Motor neuron (in vitro differentiated cells): ENCODE results near the gene RPH3AL. TPM values are rescaled to one million over a fixed set of nuclear protein-coding genes. Genes with fewer than 3 reads are reported as not detected.
"Not testable (repeated sequence)": the region's sequence is repeated elsewhere in the genome, so short reads cannot be mapped to it uniquely, and the experiment has no call there.

Experiments
- ATAC-seq, 8 experiments: fragments of 200-7000 bp; cut with Tn5 transposase; replicated peaks in 6 of 8; 2 replicates each; pipeline ENCODE4 v1.8.0; 2021; ENCODE audit warnings: mild to moderate bottlenecking in 8 of 8, moderate library complexity in 8 of 8
- H3K27ac ChIP-seq, 2 donors: fragments of 250-450 bp; sonication (Bioruptor Pico); 2 replicates each; pipeline ENCODE4 v1.9.0; 2021; ENCODE audit warnings: antibody characterized with exemption in 2 of 2, mild to moderate bottlenecking in 2 of 2, moderate library complexity in 1 of 2
- H3K4me1 ChIP-seq, 2 donors: fragments of 250-450 bp; sonication (Bioruptor Pico); replicated peaks in 1 of 2; 2 replicates each; pipeline ENCODE4 v1.6.1; 2021; ENCODE audit warnings: antibody characterized with exemption in 2 of 2, mild to moderate bottlenecking in 2 of 2, moderate library complexity in 1 of 2
- H3K4me3 ChIP-seq, 5 donors: fragments of 250-450 bp; sonication (Bioruptor Pico); 2 replicates each; pipeline ENCODE4 v1.9.0; 2021; ENCODE audit warnings: antibody characterized with exemption in 5 of 5, mild to moderate bottlenecking in 5 of 5, moderate library complexity in 4 of 5
- WGBS, 10 experiments: fragments of 450-650 bp; shearing (Covaris generic); methylation state at CpG; one replicate each; pipeline ENCODE4 v1.0.0; 2022; 5-methylcytosine and 5-hydroxymethylcytosine counted together
- in situ Hi-C, 9 experiments: fragments of 400-800 bp; cut with MboI; loops; one replicate each; pipeline ENCODE4 v1.15.0; 2021; ENCODE audit warnings: low sequenced_read_pairs in 9 of 9, low pct_unique_long_range_greater_than_20kb in 2 of 9; ENCODE audit not compliant: unreplicated experiment in 9 of 9
- total RNA-seq, 8 experiments: library from RNA; unstranded; fragments of 300-600 nt; gene quantifications; 2 replicates each; pipeline versions ENCODE4 v1.2.3 to v1.2.4, GENCODE V29; 2022

Gene RPH3AL
- total RNA-seq, 8 experiments from 2014 or later = 1.4 to 7.6 (median 3.0) TPM

GRCh38 chr17:323181-323580 is 29.4 kb downstream of the RPH3AL start:
- in situ Hi-C loops = no loop called here
- Histone ChIP-seq H3K4me3 (no peak overlapping the region), H3K4me1 (peaks cover 36 to 48% of the 10 kb centered on the region in 2 donors), H3K27ac (no peak overlapping the region)
- 53 to 100% (median 70%) methylated on average over 2 to 4 of the region's 8 CpGs; no CpG with 5 or more reads in 5 of the 10 experiments for WGBS, 10 experiments
- peak in 1 of 8 experiments; percentile 7 for ATAC-seq

GRCh38 chr17:322006-322780 is 30.4 kb downstream of the RPH3AL start:
- WGBS, 10 experiments = 10 to 80% (median 57%) methylated on average over 1 to 9 of the region's 27 CpGs; no CpG with 5 or more reads in 2 of the 10 experiments
- no peak overlapping the region for H3K27ac ChIP-seq
- ATAC-seq = no peak
- no peak overlapping the region for H3K4me3 ChIP-seq
- H3K4me1 ChIP-seq = peaks cover 36 to 48% of the 10 kb centered on the region in 2 donors
- in situ Hi-C loops = no loop called here

GRCh38 chr17:321386-321941 is 31.1 kb downstream of the RPH3AL start:
- H3K4me1 ChIP-seq = peaks cover 36 to 45% of the 10 kb centered on the region in 2 donors
- H3K27ac ChIP-seq = no peak overlapping the region
- peak in 1 of 8 experiments; percentile 6 for ATAC-seq
- in situ Hi-C loops = no loop called here
- 60 to 80% (median 60%) methylated on average over 1 to 5 of the region's 35 CpGs; no CpG with 5 or more reads in 6 of the 10 experiments for WGBS, 10 experiments
- no peak overlapping the region for H3K4me3 ChIP-seq

- H3K4me3 ChIP-seq = no peak overlapping the region
- ATAC-seq = peak in 5 of 8 experiments; percentile 63 to 78 (median 76)
- no peak overlapping the region for H3K27ac ChIP-seq
- in situ Hi-C loops = no loop called here
- 60 to 75% (median 65%) methylated on average over 1 to 8 of the region's 25 CpGs; no CpG with 5 or more reads in 5 of the 10 experiments for WGBS, 10 experiments
- peaks cover 31 to 40% of the 10 kb centered on the region in 2 donors for H3K4me1 ChIP-seq
These were observed 31.7 kb downstream of the RPH3AL start for GRCh38 chr17:320809-321385.

- peaks cover 31 to 37% of the 10 kb centered on the region in 2 donors for H3K4me1 ChIP-seq
- WGBS, 10 experiments = 48 to 100% (median 86%) methylated on average over 2 to 4 of the region's 9 CpGs; no CpG with 5 or more reads in 5 of the 10 experiments
- peak in 2 of 8 experiments; percentile 52 to 55 for ATAC-seq
- H3K4me3 ChIP-seq = no peak overlapping the region
- in situ Hi-C loops = no loop called here
- no peak overlapping the region for H3K27ac ChIP-seq
These were observed 32.5 kb downstream of the RPH3AL start for GRCh38 chr17:320139-320538.

GRCh38 chr17:319266-319665 is 33.3 kb downstream of the RPH3AL start:
- in situ Hi-C loops = no loop called here
- H3K4me3 ChIP-seq = no peak overlapping the region

GRCh38 chr17:317070-317469 is 35.5 kb downstream of the RPH3AL start:
- in situ Hi-C loops, ATAC-seq: not testable (repeated sequence)
- WGBS, 10 experiments = no CpG with 5 or more reads among the region's 2 CpGs

More at GRCh38 chr17:319266-319665, 33.3 kb downstream of the RPH3AL start:
- no peak for ATAC-seq
- Histone ChIP-seq H3K27ac (no peak overlapping the region), H3K4me1 (peaks cover 31 to 37% of the 10 kb centered on the region in 2 donors)
- 100% methylated on average over 1 of the region's 12 CpGs; no CpG with 5 or more reads in 9 of the 10 experiments for WGBS, 10 experiments

GRCh38 chr17:315399-315798 is 37.2 kb downstream of the RPH3AL start:
- in situ Hi-C loops, H3K27ac ChIP-seq, H3K4me3 ChIP-seq, ATAC-seq: not testable (repeated sequence)
- WGBS, 10 experiments = 57 to 100% (median 69%) methylated on average over 1 to 2 of the region's 2 CpGs; no CpG with 5 or more reads in 4 of the 10 experiments
- H3K4me1 ChIP-seq = peaks cover 12 to 13% of the 10 kb centered on the region in 2 donors

More at GRCh38 chr17:317070-317469, 35.5 kb downstream of the RPH3AL start:
- H3K4me1 ChIP-seq = peaks cover 19 to 23% of the 10 kb centered on the region in 2 donors
- H3K27ac ChIP-seq, H3K4me3 ChIP-seq: not testable (repeated sequence)

- H3K27ac ChIP-seq, in situ Hi-C loops, H3K4me3 ChIP-seq, ATAC-seq: not testable (repeated sequence)
- 43 to 88% (median 85%) methylated on average over 1 of the region's 1 CpG; no CpG with 5 or more reads in 6 of the 10 experiments for WGBS, 10 experiments
- H3K4me1 ChIP-seq = peaks cover 18% of the 10 kb centered on the region in 2 donors
These were observed 38.0 kb downstream of the RPH3AL start for GRCh38 chr17:314614-314944.

- Histone ChIP-seq H3K4me3 (no peak overlapping the region), H3K27ac (no peak overlapping the region), H3K4me1 (peaks cover 19% of the 10 kb centered on the region in 2 donors)
- in situ Hi-C loops = no loop called here
- ATAC-seq = no peak
- WGBS, 10 experiments = 30 to 100% (median 90%) methylated on average over 1 to 2 of the region's 9 CpGs; no CpG with 5 or more reads in 5 of the 10 experiments
These were observed 38.5 kb downstream of the RPH3AL start for GRCh38 chr17:313911-314613.

- no peak for ATAC-seq
- H3K4me3 ChIP-seq = no peak overlapping the region
- peaks cover 27% of the 10 kb centered on the region in 2 donors for H3K4me1 ChIP-seq
- WGBS, 10 experiments = 0 to 93% (median 86%) methylated on average over 1 to 6 of the region's 10 CpGs; no CpG with 5 or more reads in 4 of the 10 experiments
- H3K27ac ChIP-seq = no peak overlapping the region
- in situ Hi-C loops = no loop called here
These were observed 39.4 kb downstream of the RPH3AL start for GRCh38 chr17:313231-313630.

- in situ Hi-C loops = no loop called here
- peaks cover 33% of the 10 kb centered on the region in 2 donors for H3K4me1 ChIP-seq
- no peak overlapping the region for H3K27ac ChIP-seq
- WGBS, 10 experiments = 35 to 93% (median 40%) methylated on average over 1 to 6 of the region's 18 CpGs; no CpG with 5 or more reads in 3 of the 10 experiments
- ATAC-seq = no peak
- H3K4me3 ChIP-seq = no peak overlapping the region
These were observed 40.0 kb downstream of the RPH3AL start for GRCh38 chr17:312476-313148.
